GM12872 (cell line): ENCODE measurements around the gene CNTN4.

Experiments
- TF ChIP-seq, protein P1 (sequence below): IDR thresholded peaks from 3 replicates; pipeline ENCODE4 v1.5.1; 2011; ENCODE audit warnings: low read depth, mild to moderate bottlenecking, low read length, moderate library complexity; ENCODE audit not compliant: insufficient read depth

CNTN4 gene

DNA sequence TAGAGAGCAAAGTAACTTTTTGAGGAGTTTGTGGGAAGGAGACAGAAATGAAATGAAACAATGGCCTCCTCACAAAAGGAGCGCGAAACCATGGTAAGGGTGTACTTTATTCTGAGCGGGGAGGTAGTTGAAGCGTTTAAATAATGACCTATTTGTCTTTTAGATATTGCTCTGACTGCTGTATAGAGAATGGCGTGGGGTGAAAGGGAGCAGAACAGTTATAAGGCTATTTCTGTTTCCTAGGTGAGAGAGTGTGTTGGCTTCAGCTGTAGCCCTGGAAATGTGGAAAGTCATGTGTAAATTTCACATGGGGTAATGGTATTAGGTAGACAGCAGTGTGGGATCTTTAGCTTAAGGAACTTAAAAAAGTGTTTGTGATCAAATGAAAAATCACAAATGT is 54.9 kb downstream of the CNTN4 start:
- TF ChIP-seq, protein P1, sequence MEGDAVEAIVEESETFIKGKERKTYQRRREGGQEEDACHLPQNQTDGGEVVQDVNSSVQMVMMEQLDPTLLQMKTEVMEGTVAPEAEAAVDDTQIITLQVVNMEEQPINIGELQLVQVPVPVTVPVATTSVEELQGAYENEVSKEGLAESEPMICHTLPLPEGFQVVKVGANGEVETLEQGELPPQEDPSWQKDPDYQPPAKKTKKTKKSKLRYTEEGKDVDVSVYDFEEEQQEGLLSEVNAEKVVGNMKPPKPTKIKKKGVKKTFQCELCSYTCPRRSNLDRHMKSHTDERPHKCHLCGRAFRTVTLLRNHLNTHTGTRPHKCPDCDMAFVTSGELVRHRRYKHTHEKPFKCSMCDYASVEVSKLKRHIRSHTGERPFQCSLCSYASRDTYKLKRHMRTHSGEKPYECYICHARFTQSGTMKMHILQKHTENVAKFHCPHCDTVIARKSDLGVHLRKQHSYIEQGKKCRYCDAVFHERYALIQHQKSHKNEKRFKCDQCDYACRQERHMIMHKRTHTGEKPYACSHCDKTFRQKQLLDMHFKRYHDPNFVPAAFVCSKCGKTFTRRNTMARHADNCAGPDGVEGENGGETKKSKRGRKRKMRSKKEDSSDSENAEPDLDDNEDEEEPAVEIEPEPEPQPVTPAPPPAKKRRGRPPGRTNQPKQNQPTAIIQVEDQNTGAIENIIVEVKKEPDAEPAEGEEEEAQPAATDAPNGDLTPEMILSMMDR = no peak

- TF ChIP-seq, protein P1 = no peak
These were observed 56.0 kb downstream of the CNTN4 start for GRCh38 chr3:2154621-2155020.

- TF ChIP-seq, protein P1 = peak; percentile 88
These were observed 57.7 kb downstream of the CNTN4 start for GRCh38 chr3:2156244-2156847.

DNA sequence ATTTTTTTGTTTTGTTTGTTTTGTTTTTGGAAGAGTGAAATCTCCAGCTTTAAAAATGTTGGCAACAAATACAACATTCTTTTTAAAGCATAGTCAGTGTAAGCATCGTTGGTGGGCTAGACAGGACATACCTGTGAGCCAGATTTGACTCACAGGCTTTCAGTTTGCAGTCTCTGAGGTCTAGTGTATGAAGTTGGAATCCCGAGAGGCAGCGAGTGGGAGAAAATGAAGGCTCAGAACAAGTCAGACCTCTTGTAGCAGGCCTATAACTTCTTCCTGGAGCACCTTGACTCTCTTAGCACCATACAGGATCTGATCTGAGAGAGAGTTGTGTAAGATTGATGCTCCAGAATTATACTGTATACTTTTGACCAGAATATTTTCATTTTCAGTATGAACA is 60.2 kb downstream of the CNTN4 start:
- TF ChIP-seq, protein P1 = no peak

DNA sequence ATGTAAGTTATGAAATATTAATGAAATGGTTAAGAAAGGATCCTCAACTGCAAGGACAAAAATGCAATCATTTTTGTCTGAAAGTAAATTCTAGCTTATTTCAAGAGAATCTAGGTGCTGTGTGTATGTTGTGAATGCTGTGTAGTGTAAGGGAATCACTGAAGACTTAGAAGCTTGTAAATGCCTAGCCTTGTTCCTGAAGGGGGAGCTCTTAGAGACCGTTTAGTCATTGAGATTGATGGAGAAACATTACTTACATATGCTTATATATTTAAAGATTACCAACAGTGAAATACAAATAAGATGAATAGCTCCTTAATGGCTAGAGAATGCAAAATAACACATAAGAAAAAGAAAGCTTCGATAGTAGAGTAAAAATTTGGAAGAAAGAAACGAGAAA is 67.9 kb downstream of the CNTN4 start:
- TF ChIP-seq, protein P1 = no peak

DNA sequence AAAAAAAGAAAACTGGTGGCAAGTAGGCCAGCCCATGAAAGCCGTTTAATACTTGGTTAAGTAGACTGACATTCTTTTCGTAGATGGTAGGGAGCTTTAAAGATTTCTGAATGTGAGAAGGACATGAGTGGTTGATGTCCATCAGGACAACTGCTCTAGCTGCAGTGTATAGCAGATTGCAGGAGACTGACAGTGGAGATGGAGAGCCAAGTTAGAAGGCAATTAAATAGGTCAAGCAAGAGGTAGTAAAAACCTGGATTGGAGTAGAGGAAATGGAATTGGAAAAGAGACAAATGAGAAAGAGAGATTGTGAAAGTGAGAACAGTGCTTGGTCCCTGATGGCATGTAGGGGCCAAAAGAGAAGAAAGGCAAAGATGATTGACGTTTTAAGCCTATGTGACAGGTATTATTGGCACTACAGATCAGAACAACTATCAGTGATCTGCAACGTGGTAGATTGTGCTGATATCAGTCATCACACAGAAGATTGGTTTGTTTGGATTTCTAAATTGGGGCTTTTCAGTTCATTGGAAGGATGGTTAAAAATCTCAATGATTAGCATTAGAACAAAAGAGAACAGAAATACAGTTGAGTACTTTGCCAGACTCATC is 74.0 kb downstream of the CNTN4 start:
- TF ChIP-seq, protein P1 = no peak

DNA sequence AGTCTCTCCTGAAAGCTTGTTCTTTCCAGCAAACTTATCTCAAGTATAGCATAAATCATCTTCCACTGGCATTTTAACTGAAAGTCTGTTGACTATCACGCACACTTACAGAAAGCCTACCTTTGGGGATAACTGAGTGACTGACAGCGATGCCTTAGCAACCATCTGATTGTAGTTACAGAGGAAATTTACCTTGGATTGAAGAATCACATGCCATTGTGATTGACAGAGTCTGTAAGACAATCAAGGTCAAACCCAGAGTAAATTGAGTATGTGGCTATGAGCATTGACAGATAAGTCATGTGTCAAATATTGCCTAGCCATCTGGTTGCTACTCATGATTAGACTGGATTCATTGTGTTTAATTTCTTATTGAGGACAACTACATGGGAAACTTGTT is 82.0 kb downstream of the CNTN4 start:
- TF ChIP-seq, protein P1 = no peak
